M059J (cell line): ENCODE data around the gene MYL9. TPM values are rescaled to one million over a fixed set of nuclear protein-coding genes. Genes with fewer than 3 reads are reported as not detected.
A peak's percentile ranks its signal among the peaks of the same experiment; 100 is the strongest.

Experiments used
- DNase-seq: peaks from one replicate; pipeline ENCODE4 v3.0.0-alpha.2; 2012; ENCODE audit warnings: low read depth
- total RNA-seq: library from RNA; depleted of rRNA; stranded (reverse); fragments of >200 nt; shearing (Covaris generic); gene quantifications from 2 replicates; pipeline ENCODE4 v1.2.3, GENCODE V29; 2014; rRNA removed

Gene MYL9
- total RNA-seq, 1 experiment from 2014 or later = 39.2 TPM

GRCh38 chr20:36579996-36580545 lies 38.8 kb downstream of the MYL9 start:
- peak; percentile 77 for DNase-seq

- DNase-seq = no peak
These were observed 41.0 kb downstream of the MYL9 start for GRCh38 chr20:36582322-36582721.

GRCh38 chr20:36582821-36583220 lies 41.5 kb downstream of the MYL9 start:
- no peak for DNase-seq

GRCh38 chr20:36584018-36584481 lies 42.7 kb downstream of the MYL9 start:
- no peak for DNase-seq

GRCh38 chr20:36585410-36586125 lies 44.2 kb downstream of the MYL9 start:
- DNase-seq = peak; percentile 99

DNA sequence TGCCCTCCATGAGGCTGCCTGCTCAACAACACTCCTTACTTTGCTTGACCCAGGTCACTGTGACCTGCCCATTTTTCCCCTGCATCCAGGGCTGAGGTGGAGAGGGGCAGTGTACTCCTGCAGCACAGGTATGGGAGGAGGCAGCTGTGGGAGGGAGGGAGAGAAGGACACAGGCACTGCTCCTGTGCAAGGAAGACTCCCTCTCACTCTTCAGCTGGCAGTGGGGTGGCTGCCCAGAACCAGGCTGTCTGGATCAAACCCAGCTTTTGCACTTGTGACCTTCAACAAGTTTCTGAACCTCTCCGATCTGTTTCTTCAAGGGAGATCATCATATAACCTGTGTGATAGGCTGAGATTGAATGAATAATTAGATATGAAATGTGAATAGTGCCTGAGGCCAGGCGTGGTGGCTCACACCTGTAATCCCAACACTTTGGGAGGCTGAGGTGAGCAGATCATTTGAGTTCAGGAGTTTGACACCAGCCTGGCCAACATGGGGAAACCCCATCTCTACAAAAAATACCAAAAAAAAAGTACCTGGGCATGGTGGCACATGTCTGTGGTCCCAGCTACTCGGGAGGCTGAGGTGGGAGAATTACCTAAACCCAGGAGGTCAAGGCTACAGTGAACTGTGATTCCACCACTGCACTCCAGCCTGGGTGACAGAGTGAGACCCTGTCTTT lies 46.2 kb downstream of the MYL9 start:
- DNase-seq = no peak

DNA sequence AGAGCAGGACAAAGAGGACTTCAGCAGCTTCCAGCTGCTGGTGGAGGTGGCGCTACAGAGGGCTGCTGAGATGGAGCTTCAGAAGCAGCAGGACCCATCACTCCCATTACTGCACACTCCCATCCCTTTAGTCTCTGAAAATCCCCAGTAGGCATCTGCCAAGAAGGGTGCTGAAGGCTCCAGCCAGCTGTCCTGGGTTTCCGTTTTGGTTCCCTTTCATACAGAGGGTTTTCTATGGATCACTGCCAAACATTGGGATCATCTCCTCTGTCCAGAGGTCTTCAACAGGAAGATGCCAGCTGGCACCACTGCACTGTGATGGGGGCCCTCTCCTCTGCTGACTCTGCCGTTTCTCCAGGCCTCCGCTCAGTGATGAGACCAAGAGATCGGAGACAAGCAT lies 50.0 kb downstream of the MYL9 start:
- DNase-seq = no peak

DNA sequence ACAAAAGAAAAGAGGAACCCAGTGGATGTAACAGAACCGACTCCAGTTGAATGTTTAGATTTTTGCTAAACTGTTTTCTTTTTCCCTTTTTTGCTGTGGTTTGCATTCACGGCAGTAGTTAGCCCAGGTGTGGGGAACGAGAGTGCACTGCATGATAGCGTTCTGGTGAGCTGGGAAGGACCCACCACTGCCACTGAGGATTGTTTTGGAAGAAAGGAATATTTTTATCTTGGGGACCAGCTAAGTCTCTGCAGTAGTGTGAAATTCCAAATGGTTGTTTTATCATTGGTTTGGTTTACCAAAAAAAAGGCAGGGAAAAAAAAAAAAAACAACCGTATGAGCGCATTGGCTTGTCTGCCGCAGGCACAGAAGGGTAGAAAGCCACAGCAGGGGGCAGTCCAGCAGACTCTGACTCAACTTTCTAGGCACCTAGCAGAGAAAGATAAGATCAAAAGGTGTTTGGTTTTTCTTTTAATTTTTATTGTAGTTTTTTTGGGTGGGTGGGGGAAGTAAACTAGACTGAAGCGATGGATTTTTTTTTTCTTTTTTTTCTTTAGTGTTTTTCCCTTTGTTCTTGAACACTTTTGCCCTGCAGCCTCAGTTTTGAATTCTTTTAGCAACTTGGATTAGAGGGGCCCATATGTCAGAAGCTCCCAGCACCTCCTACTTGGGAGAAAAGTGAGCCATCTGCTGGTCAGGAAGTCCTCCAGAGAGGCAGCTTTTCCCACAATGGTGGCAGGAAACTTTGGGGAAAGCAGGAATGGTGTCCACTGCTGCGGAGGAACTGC lies 50.7 kb downstream of the MYL9 start:
- DNase-seq = peak; percentile 68

- DNase-seq = no peak
These were observed 52.1 kb downstream of the MYL9 start for GRCh38 chr20:36593347-36593929.

DNA sequence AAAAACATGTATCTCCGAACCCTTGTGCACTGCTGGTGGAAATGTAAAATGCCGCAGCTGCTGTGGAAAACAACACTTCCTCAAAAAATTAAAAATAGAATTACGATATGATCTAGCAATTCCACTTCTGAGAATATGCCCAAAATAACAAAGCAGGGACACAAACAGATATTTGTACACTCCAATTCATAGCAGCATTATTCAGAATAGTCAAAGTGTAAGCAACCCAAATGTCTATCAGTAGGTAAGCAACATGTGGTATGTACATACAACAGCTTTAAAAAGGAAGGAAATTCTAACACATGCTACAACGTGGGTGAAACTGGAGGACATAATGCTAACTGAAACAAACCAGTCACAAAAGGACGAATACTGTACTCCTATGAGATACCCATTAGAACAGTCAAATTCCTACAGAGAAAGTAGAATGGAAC lies 58.6 kb downstream of the MYL9 start:
- DNase-seq = no peak

Other genes starting within 250 kb of the MYL9 start
- gene DLGAP4, start 235.2 kb upstream of the MYL9 start, total RNA-seq = 12.6 and 26.0 TPM in 2 replicates
- gene TGIF2, start 32.1 kb downstream of the MYL9 start, total RNA-seq = 15.4 and 23.9 TPM in 2 replicates
- gene RAB5IF, start 64.3 kb downstream of the MYL9 start, total RNA-seq = 331 and 351 TPM in 2 replicates
- gene SLA2, start 104.7 kb downstream of the MYL9 start, total RNA-seq = 0.02 TPM in 1 of 2 replicates, not detected in the other
- gene NDRG3, start 204.6 kb downstream of the MYL9 start, total RNA-seq = 49.7 and 50.3 TPM in 2 replicates
- 73.1 and 84.9 TPM in 2 replicates for gene DSN1, start 232.2 kb downstream of the MYL9 start, total RNA-seq